MG63 (cell line): ENCODE data around the gene AXDND1. TPM values are rescaled to one million over a fixed set of nuclear protein-coding genes. Genes with fewer than 3 reads are reported as not detected.

Experiments
- DNase-seq: peaks from one replicate; pipeline ENCODE4 v3.0.0-alpha.2; 2020
- H3K27me3 ChIP-seq: fragments of 250-450 bp; sonication (Bioruptor Pico); 2 replicates; pipeline ENCODE4 v1.5.1; 2020; ENCODE audit warnings: mild to moderate bottlenecking, moderate library complexity
- H3K36me3 ChIP-seq: fragments of 250-450 bp; sonication (Bioruptor Pico); 2 replicates; pipeline ENCODE4 v1.5.1; 2020; ENCODE audit warnings: mild to moderate bottlenecking, moderate library complexity
- H3K4me3 ChIP-seq: fragments of 250-450 bp; sonication (Bioruptor Pico); 2 replicates; pipeline ENCODE4 v1.5.1; 2020; ENCODE audit warnings: mild to moderate bottlenecking, moderate library complexity
- H3K9me3 ChIP-seq: fragments of 250-450 bp; sonication (Bioruptor Pico); 2 replicates; pipeline ENCODE4 v1.5.1; 2020; ENCODE audit warnings: mild to moderate bottlenecking, moderate library complexity
- total RNA-seq: library from RNA; depleted of rRNA; stranded (reverse); fragments of >200 nt; shearing (Covaris generic); gene quantifications from 2 replicates; pipeline ENCODE4 v1.2.3, GENCODE V29; 2014; ENCODE audit warnings: low replicate concordance; rRNA removed

The AXDND1 gene
- total RNA-seq, 1 experiment from 2014 or later, result 0.82 TPM

DNA sequence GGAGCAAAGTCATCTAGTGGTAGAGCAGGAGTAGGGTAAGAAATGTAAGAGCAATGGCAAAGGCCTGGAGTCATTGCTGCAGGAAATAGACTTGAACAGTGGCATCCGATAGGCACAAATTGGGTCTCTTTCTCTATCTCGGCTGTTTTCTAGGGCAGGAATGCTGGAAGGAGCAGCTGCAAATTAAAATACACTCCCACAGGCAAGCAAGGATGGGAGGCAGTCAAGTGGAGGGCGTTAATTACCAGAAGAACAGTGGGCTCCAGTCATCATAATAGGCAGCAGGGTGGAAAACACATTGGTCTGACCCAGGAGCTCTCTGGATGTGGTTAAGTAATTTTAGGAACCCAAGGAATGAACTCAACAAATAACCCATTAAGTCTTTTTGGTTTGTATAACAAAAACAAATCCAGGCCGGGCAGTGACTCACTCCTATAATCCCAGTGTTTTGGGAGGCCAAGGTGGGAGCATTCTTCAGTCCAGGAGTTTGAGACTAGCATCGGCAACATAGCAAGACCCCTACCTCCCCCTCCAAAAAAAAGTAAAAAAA, 218.1 kb downstream of the AXDND1 start:
- no peaks in the 10 kb centered on the region for H3K9me3 ChIP-seq
- peaks cover 2% of the 10 kb centered on the region; the same call in 1 of the 2 replicates for H3K27me3 ChIP-seq
- no peak overlapping the region for H3K4me3 ChIP-seq
- no peak for DNase-seq
- no peaks in the 10 kb centered on the region for H3K36me3 ChIP-seq

DNA sequence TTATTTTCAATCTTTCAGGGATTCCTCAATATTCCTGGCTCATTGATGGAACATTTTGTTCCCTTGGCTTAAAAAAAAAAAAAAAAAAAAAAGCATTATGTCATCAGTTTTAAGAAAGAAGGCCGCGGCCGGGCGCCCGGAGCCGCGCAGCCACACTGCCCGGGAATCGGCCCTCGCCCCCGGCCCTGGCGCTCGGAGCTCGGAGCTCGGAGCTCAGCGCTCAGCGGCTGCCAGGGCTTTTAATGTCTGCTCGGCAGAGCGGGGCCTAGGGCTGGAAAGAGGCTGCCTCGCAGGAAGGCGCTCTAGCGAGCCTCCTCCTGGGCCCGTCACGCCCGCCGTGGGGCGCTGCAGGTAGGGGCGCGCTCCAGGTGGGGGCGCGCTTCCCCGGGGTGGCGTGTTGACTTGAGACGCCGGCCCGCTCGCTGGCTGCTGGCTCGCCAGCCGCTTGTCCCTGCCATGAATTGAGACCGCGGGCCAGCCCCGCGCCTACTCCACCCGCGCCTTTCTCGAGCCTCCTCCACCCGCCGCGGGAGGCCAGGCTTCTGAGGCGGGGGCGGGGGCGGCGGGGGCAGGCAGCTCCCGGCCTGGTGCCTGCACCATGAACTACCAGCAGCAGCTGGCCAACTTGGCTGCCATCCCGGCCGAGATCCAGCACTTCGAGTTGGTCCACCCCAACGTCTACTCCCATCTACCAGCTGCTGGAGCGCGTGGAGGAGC, 220.5 kb downstream of the AXDND1 start:
- Histone ChIP-seq H3K36me3 (no peaks in the 10 kb centered on the region), H3K9me3 (no peaks in the 10 kb centered on the region), H3K4me3 (peak overlapping the region; percentile 39), H3K27me3 (peaks cover under 1% of the 10 kb centered on the region)
- DNase-seq, result peak; percentile 63

DNA sequence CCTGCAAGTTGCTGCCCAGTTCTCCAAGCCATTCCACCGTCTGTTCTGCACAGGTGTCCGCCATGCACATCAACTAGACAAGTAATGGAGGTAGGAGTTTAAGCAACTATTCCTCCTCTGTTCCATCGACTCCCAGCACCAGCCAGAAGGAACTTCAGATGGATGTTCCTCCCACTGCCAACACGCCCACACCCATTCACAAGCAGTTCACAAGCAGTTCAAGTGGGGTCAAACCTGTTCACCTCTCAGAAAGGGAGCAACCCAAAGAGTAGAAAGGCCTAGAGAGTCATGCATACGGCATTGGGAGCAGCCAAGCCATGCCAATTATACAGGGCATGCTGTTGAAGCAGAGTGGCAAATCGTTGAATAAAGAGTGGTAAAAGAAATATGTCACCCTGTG, 221.6 kb downstream of the AXDND1 start:
- H3K4me3 ChIP-seq, result no peak overlapping the region
- no peaks in the 10 kb centered on the region for H3K9me3 ChIP-seq
- H3K27me3 ChIP-seq, result peaks cover 11% of the 10 kb centered on the region
- H3K36me3 ChIP-seq, result no peaks in the 10 kb centered on the region
- DNase-seq, result no peak

DNA sequence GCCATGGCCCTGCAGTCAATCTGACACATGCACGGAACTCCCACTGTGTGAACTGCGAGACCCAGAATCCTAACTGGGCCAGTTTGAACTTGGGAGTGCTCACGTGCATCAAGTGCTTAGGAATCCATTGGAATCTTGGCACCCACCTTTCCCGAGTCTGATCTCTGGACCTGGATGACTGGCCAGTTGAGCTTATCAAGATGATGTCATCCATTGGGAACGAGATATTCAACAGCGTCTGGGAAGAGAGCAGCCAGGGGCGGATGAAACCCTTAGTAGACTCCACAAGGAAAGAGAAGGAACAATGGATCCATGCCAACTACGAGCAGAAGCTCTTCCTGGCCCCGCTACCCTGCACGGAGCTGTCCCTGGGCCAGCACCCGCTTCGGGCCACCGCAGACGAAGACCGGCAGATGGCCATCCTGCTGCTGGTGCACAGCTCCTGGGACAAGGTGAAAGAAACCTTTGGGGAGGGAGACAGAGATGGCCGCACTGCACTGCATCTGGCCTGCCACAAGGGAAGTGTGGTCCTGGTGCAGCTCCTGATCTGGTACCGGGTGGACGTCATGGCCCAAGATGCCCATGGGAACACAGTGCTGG, 222.8 kb downstream of the AXDND1 start:
- DNase-seq, result no peak
- peaks cover 23% of the 10 kb centered on the region for H3K27me3 ChIP-seq

DNA sequence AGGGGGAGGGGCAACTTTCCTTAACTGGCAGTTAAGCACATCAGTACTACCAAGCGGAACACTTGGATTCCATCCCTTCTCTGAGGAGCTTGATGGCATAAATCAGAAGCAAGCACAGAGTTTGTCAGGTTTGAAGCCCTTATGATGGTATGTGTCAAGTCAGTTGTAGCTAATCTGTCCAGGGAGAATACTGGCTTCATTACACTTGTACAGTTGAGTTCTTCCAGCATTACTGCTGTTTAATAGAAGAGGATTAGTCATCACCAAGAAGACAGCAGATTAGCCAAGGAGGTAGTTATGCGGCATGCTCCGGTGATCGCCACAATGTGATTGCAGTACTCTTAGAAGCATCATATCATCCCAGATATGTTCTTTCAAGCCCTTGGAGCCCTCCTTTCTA, 223.7 kb downstream of the AXDND1 start:
- no peak for DNase-seq
- Histone ChIP-seq H3K36me3 (no peaks in the 10 kb centered on the region), H3K9me3 (no peaks in the 10 kb centered on the region), H3K4me3 (no peak overlapping the region), H3K27me3 (peaks cover 33% of the 10 kb centered on the region)

More for the DNA sequence above, 222.8 kb downstream of the AXDND1 start:
- Histone ChIP-seq H3K9me3 (no peaks in the 10 kb centered on the region), H3K36me3 (no peaks in the 10 kb centered on the region), H3K4me3 (no peak overlapping the region)

DNA sequence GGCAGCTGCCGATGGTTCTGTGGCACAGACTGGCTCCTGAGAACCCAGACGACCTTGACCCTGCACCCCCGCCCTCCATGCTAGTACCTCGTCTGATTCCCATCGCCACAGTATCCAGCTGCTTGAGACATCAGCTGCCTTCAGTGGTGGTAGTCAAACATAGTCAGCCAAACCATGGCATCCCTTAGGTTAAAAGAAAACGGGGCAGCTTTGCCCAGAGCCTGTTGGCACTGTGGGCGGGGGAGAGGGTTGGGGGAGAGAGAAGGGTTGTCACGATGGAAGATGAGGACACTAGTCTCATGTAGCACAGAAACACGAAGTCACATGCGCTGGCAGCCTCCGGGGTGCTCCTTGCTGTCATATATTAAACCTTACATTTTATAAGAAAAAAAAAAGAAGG, 224.9 kb downstream of the AXDND1 start:
- peaks cover 45% of the 10 kb centered on the region for H3K27me3 ChIP-seq
- no peaks in the 10 kb centered on the region for H3K9me3 ChIP-seq
- DNase-seq, result no peak
- no peaks in the 10 kb centered on the region for H3K36me3 ChIP-seq
- no peak overlapping the region for H3K4me3 ChIP-seq

DNA sequence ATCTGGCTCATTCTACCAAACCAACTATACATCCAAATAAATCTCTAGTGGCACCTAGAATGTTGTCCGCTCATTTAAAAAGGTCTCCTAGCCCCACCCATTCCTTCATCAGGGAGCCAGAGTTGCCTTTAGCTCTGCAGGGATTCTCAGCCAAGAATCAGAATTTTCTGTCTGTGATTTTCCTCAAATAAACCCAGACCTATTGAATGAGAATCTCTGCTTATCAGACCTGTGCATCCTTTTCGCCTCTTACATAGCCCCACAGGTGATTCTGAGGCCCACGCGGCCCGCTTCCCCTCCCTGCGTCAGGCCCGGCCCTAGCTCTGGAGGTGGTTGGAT, 225.5 kb downstream of the AXDND1 start:
- H3K9me3 ChIP-seq, result no peaks in the 10 kb centered on the region

DNA sequence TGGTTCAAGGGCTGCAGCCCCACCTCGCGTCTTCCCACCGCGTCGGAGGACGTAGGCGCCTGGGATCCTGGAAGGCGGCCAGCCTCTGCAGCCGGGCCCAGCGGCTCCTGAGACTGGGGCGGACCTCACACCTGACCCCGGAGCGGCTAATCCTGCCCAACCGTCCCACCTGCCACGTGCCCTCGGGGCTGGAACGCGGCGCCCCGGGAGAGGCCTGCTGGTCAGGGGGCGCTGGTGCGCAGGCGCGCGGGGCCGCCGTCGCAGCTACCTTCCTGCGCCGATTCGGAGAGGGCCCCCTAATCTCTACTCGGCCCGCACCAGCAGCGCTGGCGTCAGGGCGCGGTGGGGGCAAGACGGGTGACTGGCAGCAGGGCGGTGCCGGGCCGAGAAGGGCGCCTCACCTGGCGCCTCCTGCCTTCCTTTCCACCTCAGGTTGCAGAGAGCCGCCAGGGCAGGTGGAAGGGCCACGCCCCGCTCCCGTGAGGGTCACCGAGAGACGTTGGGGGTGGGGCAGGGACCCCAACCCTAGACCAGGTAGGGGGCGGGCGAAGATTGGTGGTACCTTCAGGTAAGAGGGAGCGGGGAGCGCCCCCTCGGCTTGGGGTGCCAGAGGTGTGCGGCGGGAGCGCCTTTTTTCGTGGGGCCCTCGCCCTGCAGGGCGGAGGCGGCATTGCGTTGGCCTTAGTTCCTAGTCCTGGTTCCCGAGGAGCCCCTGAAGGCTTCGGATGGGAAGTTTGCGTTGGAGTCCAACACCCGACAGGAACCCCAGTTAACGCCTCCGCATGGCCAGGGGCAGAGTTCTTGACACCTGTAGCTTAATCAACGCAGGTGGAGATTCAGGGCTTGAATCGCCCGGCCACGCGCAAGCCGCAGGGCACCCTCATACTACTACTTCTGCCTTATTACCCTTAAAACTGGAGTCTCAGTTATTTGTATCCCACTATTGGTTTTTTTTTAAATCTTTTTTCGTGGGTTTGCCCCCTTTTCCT, 226.1 kb downstream of the AXDND1 start, which contains the start of gene TDRD5:
TSS of gene TDRD5 (plus strand) at position 241 of the 989 bp plus-strand sequence. CDS start 784 bp downstream, outside the sequence.
- H3K27me3 ChIP-seq, result peaks cover 55% of the 10 kb centered on the region
- DNase-seq, result peak; percentile 24
- no peaks in the 10 kb centered on the region for H3K36me3 ChIP-seq
- no peaks in the 10 kb centered on the region for H3K9me3 ChIP-seq
- H3K4me3 ChIP-seq, result peak within 1 kb of the TSS; percentile 8; the same call in 1 of the 2 replicates

More for the DNA sequence above, 225.5 kb downstream of the AXDND1 start:
- H3K27me3 ChIP-seq, result peaks cover 50% of the 10 kb centered on the region
- no peaks in the 10 kb centered on the region for H3K36me3 ChIP-seq
- no peak overlapping the region for H3K4me3 ChIP-seq
- DNase-seq, result no peak

DNA sequence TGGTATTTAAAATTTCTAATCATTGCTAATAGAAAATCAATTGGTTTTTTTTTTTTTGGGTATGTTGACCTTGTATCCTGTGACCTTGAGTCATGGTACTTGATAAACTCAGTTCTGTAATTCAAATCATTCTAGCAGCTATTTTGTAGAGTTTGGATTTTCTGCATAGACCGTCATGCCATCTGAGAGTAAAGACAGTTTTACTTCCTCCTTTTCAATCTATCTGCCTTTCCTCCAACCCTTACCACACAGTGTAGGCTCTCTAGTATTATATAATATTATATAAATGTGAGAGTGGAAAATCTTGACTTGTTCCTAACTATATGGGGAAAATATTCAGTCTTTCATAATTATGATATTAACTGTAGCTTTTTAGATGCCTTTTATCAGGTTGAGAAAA, 232.9 kb downstream of the AXDND1 start:
- H3K27me3 ChIP-seq, result peaks cover 54% of the 10 kb centered on the region
- no peak for DNase-seq
- 0 out of 2 replicates have a peak, but pooled peaks cover 2% of the 10 kb centered on the region for H3K9me3 ChIP-seq

DNA sequence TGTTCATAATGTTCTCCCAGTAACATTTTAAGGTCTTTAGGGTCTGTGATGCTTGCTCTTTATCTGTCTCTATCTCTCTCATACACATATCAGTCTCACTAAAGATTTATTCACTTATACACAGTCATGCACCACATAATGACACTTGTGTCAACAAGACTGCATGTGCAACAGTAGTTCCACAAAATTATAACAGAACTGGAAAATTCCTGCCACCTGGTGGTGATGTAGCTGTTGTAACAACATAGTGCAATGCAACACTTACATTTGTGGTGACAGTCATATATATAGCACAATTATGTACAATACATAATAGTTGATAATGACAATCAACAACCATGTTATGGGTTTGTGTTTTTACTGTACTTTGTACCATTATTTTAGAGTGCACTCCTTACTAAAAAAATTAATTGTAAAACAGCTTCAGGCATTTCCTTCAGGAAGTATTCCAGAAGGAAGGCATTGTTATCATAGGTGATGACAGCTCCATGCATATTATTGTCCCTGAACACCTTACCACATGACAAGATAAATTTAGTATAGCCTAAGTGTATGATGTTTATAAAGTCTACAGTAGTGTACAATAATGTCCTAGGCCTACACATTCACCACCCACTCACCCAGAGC, 234.0 kb downstream of the AXDND1 start:
- Histone ChIP-seq H3K27me3 (peaks cover 49% of the 10 kb centered on the region), H3K4me3 (no peak overlapping the region), H3K36me3 (no peaks in the 10 kb centered on the region), H3K9me3 (0 out of 2 replicates have a peak, but pooled peaks cover 2% of the 10 kb centered on the region)
- no peak for DNase-seq

More for the DNA sequence above, 232.9 kb downstream of the AXDND1 start:
- Histone ChIP-seq H3K36me3 (no peaks in the 10 kb centered on the region), H3K4me3 (no peak overlapping the region)

DNA sequence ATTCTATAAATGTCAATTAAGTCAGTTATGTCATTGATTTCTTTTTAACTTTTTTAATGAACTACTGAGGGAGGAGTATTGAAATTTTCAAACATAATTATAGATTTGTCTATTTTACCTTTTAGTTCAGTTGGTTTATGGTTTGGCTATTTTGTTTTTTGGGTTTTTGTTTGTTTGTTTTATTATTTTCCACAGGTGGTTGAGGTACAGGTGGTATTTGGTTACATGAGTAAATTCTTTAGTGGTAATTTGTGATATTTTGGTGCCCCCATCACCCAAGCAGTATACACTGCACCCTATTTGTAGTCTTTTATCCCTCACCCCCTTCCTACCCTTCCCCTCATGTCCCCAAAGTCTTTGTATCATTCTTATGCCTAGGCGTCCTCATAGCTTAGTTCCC, 235.3 kb downstream of the AXDND1 start:
- no peak overlapping the region for H3K4me3 ChIP-seq
- no peak for DNase-seq
- H3K36me3 ChIP-seq, result no peaks in the 10 kb centered on the region
- H3K9me3 ChIP-seq, result 0 out of 2 replicates have a peak, but pooled peaks cover 2% of the 10 kb centered on the region
- H3K27me3 ChIP-seq, result peaks cover 37% of the 10 kb centered on the region

Other genes with a start within 250 kb of the AXDND1 start
- 31.3 and 33.6 TPM in 2 replicates for gene ABL2, start 136.3 kb upstream of the AXDND1 start, total RNA-seq
- 9.5 and 9.7 TPM in 2 replicates for gene SOAT1, start 72.2 kb upstream of the AXDND1 start, total RNA-seq
- not detected in 2 replicates for gene NPHS2, start 210.0 kb downstream of the AXDND1 start, total RNA-seq
- not detected in 2 replicates for gene TDRD5, start 225.9 kb downstream of the AXDND1 start, total RNA-seq